GM23338 (cell line): ENCODE measurements around the gene CMC1. TPM values are rescaled to one million over a fixed set of nuclear protein-coding genes. Genes with fewer than 3 reads are reported as not detected.

Source experiments
- ATAC-seq: fragments of 200-7000 bp; cut with Tn5 transposase; 3 replicates; pipeline ENCODE4 v1.9.1; 2020
- DNase-seq: peaks from one replicate; pipeline ENCODE4 v3.0.0-alpha.2; 2015; ENCODE audit warnings: low spot score
- H2AFZ ChIP-seq: fragments of 200-600 bp; sonication (generic); 2 replicates; pipeline ENCODE4 v1.8.0; 2016; ENCODE audit warnings: antibody characterized with exemption, mild to moderate bottlenecking, moderate library complexity
- H3F3A ChIP-seq: fragments of 200-600 bp; sonication (generic); replicated peaks from 2 replicates; pipeline ENCODE4 v1.8.0; 2017; ENCODE audit warnings: antibody characterized with exemption, mixed run types, low read depth
- H3K27ac ChIP-seq: fragments of 200-600 bp; sonication (generic); 2 replicates; pipeline ENCODE4 v1.6.1; 2016; ENCODE audit warnings: low read depth
- H3K27me3 ChIP-seq: fragments of 200-600 bp; sonication (generic); 2 replicates; pipeline ENCODE4 v1.8.0; 2016; ENCODE audit warnings: mild to moderate bottlenecking, mixed run types, moderate library complexity; ENCODE audit not compliant: insufficient read depth
- H3K36me3 ChIP-seq: fragments of 200-600 bp; sonication (generic); 2 replicates; pipeline ENCODE4 v1.8.0; 2016; ENCODE audit warnings: mild to moderate bottlenecking; ENCODE audit not compliant: insufficient read depth
- H3K4me1 ChIP-seq: fragments of 200-600 bp; sonication (generic); 2 replicates; pipeline ENCODE4 v1.8.0; 2016; ENCODE audit warnings: mild to moderate bottlenecking, moderate library complexity; ENCODE audit not compliant: insufficient read depth
- H3K4me2 ChIP-seq: fragments of 200-600 bp; sonication (generic); 2 replicates; pipeline ENCODE4 v1.7.1; 2017; ENCODE audit warnings: mixed run types
- H3K4me3 ChIP-seq: fragments of 200-600 bp; sonication (generic); 2 replicates; pipeline ENCODE4 v1.6.1; 2016; ENCODE audit warnings: mixed run types
- H3K79me2 ChIP-seq: fragments of 200-600 bp; sonication (generic); replicated peaks from 2 replicates; pipeline ENCODE4 v1.8.0; 2017; ENCODE audit warnings: mild to moderate bottlenecking; ENCODE audit not compliant: insufficient read depth
- H3K9me2 ChIP-seq: fragments of 200-600 bp; sonication (generic); 2 replicates; pipeline ENCODE4 v1.8.0; 2017; ENCODE audit not compliant: insufficient read depth
- H4K20me1 ChIP-seq: fragments of 200-600 bp; sonication (generic); replicated peaks from 2 replicates; pipeline ENCODE4 v1.8.0; 2017; ENCODE audit warnings: mild to moderate bottlenecking; ENCODE audit not compliant: insufficient read depth
- H3K27ac Mint-ChIP-seq: 2 replicates; pipeline ENCODE4 v1.8.0; 2020; ENCODE audit warnings: inconsistent platforms, mild to moderate bottlenecking, moderate library complexity, mixed read lengths
- H3K27me3 Mint-ChIP-seq: 3 replicates; pipeline ENCODE4 v1.8.0; 2022; ENCODE audit warnings: low read depth, mild to moderate bottlenecking, moderate library complexity, mixed read lengths, inconsistent platforms; ENCODE audit not compliant: insufficient read depth, poor library complexity
- H3K36me3 Mint-ChIP-seq: 3 replicates; pipeline ENCODE4 v1.8.0; 2021; ENCODE audit warnings: low read depth, mild to moderate bottlenecking, inconsistent platforms, moderate library complexity, mixed read lengths
- H3K4me1 Mint-ChIP-seq: 3 replicates; pipeline ENCODE4 v1.8.0; 2020; ENCODE audit warnings: mild to moderate bottlenecking, inconsistent platforms, mixed read lengths
- H3K4me3 Mint-ChIP-seq: 3 replicates; pipeline ENCODE4 v1.8.0; 2021; ENCODE audit warnings: moderate library complexity, mild to moderate bottlenecking, inconsistent platforms, mixed read lengths
- H3K9me3 Mint-ChIP-seq: 3 replicates; pipeline ENCODE4 v1.8.0; 2020; ENCODE audit warnings: moderate library complexity, mild to moderate bottlenecking, inconsistent platforms, mixed read lengths
- CREB1 ChIP-seq: fragments of 250-450 bp; sonication (Bioruptor Pico); IDR thresholded peaks from 2 replicates; pipeline ENCODE4 v1.5.0; 2020; ENCODE audit warnings: low read depth, mild to moderate bottlenecking, moderate library complexity
- EZH2 ChIP-seq: fragments of 200-600 bp; sonication (generic); IDR thresholded peaks from one replicate; pipeline ENCODE4 v1.8.0; 2017; ENCODE audit warnings: antibody characterized with exemption, mild to moderate bottlenecking, low read depth; ENCODE audit not compliant: unreplicated experiment
- EZH2phosphoT487 ChIP-seq: fragments of 200-600 bp; sonication (generic); IDR thresholded peaks from one replicate; pipeline ENCODE4 v1.8.1; 2018; ENCODE audit warnings: antibody characterized with exemption; ENCODE audit not compliant: unreplicated experiment
- NANOG ChIP-seq: IDR thresholded peaks from 2 replicates; pipeline ENCODE4 v1.6.1; 2016; ENCODE audit warnings: antibody characterized with exemption, borderline replicate concordance
- POLR2AphosphoS5 ChIP-seq: IDR thresholded peaks from 2 replicates; pipeline ENCODE4 v1.6.1; 2016; ENCODE audit warnings: antibody characterized with exemption, low read depth
- REST ChIP-seq: IDR thresholded peaks from one replicate; pipeline ENCODE4 v1.6.1; 2018; ENCODE audit warnings: antibody characterized with exemption; ENCODE audit not compliant: unreplicated experiment
- ZNF114 ChIP-seq: fragments of 250-450 bp; sonication (Bioruptor Pico); IDR thresholded peaks from 2 replicates; pipeline ENCODE4 v1.5.0; 2020; ENCODE audit warnings: mild to moderate bottlenecking, moderate library complexity
- ZNF331 ChIP-seq: fragments of 250-450 bp; sonication (Bioruptor Pico); IDR thresholded peaks from 2 replicates; pipeline ENCODE4 v1.5.0; 2020; ENCODE audit warnings: low read depth, mild to moderate bottlenecking, moderate library complexity
- polyA plus RNA-seq: library from polyadenylated mRNA; unstranded; fragments of >200 nt; fragmentation: Nextera tagmentation; extraction: Ambion mirVana; gene quantifications from 2 replicates; pipeline ENCODE4 v1.2.1, GENCODE V29; 2016
- total RNA-seq: library from RNA; depleted of rRNA; stranded (reverse); fragments of >200 nt; shearing (Covaris generic); gene quantifications from 2 replicates; pipeline ENCODE4 v1.2.3, GENCODE V29; 2014
- TF ChIP-seq, protein P1 (sequence below), 2 experiments: fragments of 200-600 bp in 1 of 2; sonication (generic) in 1 of 2; conservative IDR thresholded peaks; 2 replicates each; pipeline versions ENCODE4 v1.5.1 to v1.6.1; 2016 to 2017; ENCODE audit warnings: antibody characterized with exemption in 2 of 2, low read depth in 2 of 2, mild to moderate bottlenecking in 2 of 2, moderate library complexity in 1 of 2
- TF ChIP-seq, protein P2 (sequence below): IDR thresholded peaks from 2 replicates; pipeline ENCODE4 v1.6.1; 2016; ENCODE audit warnings: antibody characterized with exemption

Gene CMC1
- total and polyA plus RNA-seq, 2 experiments from 2014 or later, result 9.2 to 144 TPM

- TF ChIP-seq, protein P1, sequence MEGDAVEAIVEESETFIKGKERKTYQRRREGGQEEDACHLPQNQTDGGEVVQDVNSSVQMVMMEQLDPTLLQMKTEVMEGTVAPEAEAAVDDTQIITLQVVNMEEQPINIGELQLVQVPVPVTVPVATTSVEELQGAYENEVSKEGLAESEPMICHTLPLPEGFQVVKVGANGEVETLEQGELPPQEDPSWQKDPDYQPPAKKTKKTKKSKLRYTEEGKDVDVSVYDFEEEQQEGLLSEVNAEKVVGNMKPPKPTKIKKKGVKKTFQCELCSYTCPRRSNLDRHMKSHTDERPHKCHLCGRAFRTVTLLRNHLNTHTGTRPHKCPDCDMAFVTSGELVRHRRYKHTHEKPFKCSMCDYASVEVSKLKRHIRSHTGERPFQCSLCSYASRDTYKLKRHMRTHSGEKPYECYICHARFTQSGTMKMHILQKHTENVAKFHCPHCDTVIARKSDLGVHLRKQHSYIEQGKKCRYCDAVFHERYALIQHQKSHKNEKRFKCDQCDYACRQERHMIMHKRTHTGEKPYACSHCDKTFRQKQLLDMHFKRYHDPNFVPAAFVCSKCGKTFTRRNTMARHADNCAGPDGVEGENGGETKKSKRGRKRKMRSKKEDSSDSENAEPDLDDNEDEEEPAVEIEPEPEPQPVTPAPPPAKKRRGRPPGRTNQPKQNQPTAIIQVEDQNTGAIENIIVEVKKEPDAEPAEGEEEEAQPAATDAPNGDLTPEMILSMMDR (conservative IDR thresholded peaks at IDR 0.05; ENCODE audit: low read depth in 2 of 2), result no peak
- TF ChIP-seq NANOG (no peak), CREB1 (CRISPR knock-in tag) (no peak), ZNF331 (no peak), ZNF114 (CRISPR knock-in tag) (no peak), REST (no peak), POLR2AphosphoS5 (no peak), EZH2 (no peak), EZH2phosphoT487 (no peak)
Measured at GRCh38 chr3:28273837-28274236, 32.4 kb downstream of the CMC1 start (continued).

DNA sequence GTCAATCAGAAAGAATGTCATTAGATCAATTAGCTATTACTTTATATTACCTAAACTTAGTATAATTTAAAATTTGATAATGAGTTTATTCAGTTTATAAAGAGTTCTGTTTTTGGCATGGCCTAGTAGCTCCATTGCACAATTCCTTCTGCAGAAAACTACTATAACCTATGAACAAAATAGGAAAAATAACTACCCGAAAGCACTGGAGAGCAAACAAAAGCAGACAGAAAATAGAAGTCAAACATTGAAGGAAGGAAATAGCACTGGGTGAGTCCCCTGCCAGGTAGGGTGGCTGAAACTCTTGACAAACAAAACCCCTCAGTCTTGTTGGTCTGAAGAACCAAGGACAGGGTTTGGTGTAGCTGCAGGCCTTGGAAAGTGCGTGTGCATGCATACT lies 37.5 kb downstream of the CMC1 start:
- no peaks in the 10 kb centered on the region for H3K27me3 ChIP-seq
- no peaks in the 10 kb centered on the region for H3F3A ChIP-seq
- H3K4me3 Mint-ChIP-seq, result no peak overlapping the region
- no peak overlapping the region for H3K4me2 ChIP-seq
- H4K20me1 ChIP-seq, result no peaks in the 10 kb centered on the region
- ATAC-seq, result no peak
- peaks cover 3% of the 10 kb centered on the region; the same call in 1 of the 2 replicates for H3K9me2 ChIP-seq
- no peaks in the 10 kb centered on the region for H3K4me1 ChIP-seq
- H3K27me3 Mint-ChIP-seq, result no peaks in the 10 kb centered on the region
- H3K4me3 ChIP-seq, result no peak overlapping the region
- peaks cover 3% of the 10 kb centered on the region; the same call in 1 of the 3 replicates for H3K4me1 Mint-ChIP-seq
- TF ChIP-seq, protein P2, sequence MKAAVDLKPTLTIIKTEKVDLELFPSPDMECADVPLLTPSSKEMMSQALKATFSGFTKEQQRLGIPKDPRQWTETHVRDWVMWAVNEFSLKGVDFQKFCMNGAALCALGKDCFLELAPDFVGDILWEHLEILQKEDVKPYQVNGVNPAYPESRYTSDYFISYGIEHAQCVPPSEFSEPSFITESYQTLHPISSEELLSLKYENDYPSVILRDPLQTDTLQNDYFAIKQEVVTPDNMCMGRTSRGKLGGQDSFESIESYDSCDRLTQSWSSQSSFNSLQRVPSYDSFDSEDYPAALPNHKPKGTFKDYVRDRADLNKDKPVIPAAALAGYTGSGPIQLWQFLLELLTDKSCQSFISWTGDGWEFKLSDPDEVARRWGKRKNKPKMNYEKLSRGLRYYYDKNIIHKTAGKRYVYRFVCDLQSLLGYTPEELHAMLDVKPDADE, result no peak
- TF ChIP-seq ZNF114 (CRISPR knock-in tag) (no peak), CREB1 (CRISPR knock-in tag) (no peak)
- TF ChIP-seq, protein P1 (conservative IDR thresholded peaks at IDR 0.05; ENCODE audit: low read depth in 2 of 2), result no peak
- no peak overlapping the region for H3K27ac Mint-ChIP-seq
- no peak for DNase-seq
- H2AFZ ChIP-seq, result no peak overlapping the region
- H3K79me2 ChIP-seq, result no peaks in the 10 kb centered on the region; the same call in 1 of the 2 replicates
- no peak overlapping the region for H3K27ac ChIP-seq
- peaks cover 4% of the 10 kb centered on the region for H3K9me3 Mint-ChIP-seq
- peaks cover 12% of the 10 kb centered on the region for H3K36me3 Mint-ChIP-seq
- H3K36me3 ChIP-seq, result no peaks in the 10 kb centered on the region
